GM12878 (cell line): Measurements from ENCODE around the gene PTPRN2. TPM values are rescaled to one million over a fixed set of nuclear protein-coding genes. Genes with fewer than 3 reads are reported as not detected.

Experiments used
- ATAC-seq: fragments of 200-7000 bp; cut with Tn5 transposase; 3 replicates; pipeline ENCODE4 v1.9.1; 2020; ENCODE audit warnings: mild to moderate bottlenecking, moderate library complexity
- BruUV-seq: library from RNA; stranded (reverse); fragments of 400-500 nt; replicated peaks from 2 replicates; lab custom pipeline; 2021; lab: Mats Ljungman, UMichigan
- CTCF ChIA-PET: fragments of 300-600 bp; sonication (Branson Sonifier 250); formaldehyde crosslinking; extraction: SDS; loops from one replicate; lab custom pipeline; 2021; ENCODE audit warnings: inconsistent platforms; lab: Yijun Ruan, JAX
- POLR2A ChIA-PET: fragments of 350-600 bp; formaldehyde crosslinking; extraction: SDS; loops from one replicate; lab custom pipeline; 2021; ENCODE audit warnings: inconsistent platforms; lab: Charles Lee
- RAD21 ChIA-PET: fragments of 300-600 bp; sonication (Branson Sonifier 250); formaldehyde crosslinking; loops from one replicate; lab custom pipeline; 2023; ENCODE audit warnings: antibody characterized with exemption; ENCODE audit not compliant: unreplicated experiment; lab: Charles Lee
- SMC1A ChIA-PET: fragments of 300-600 bp; sonication (Branson Sonifier 250); formaldehyde crosslinking; loops from one replicate; lab custom pipeline; 2023; ENCODE audit not compliant: unreplicated experiment, uncharacterized antibody; lab: Charles Lee
- DNase-seq: peaks from one replicate; pipeline ENCODE4 v3.0.0-alpha.2; 2011; ENCODE audit warnings: low read depth, low spot score
- FAIRE-seq: peaks from 3 replicates; lab custom pipeline; 2011; peaks lifted over from hg19 to GRCh38; lab: Jason Lieb, UNC
- H2AFZ ChIP-seq: 2 replicates; pipeline ENCODE4 v1.6.0; 2011; ENCODE audit warnings: low read depth, low read length, control low read depth; ENCODE audit not compliant: control insufficient read depth
- H3K27ac ChIP-seq: 2 replicates; pipeline ENCODE4 v1.5.1; 2011; ENCODE audit warnings: control low read depth; ENCODE audit not compliant: control insufficient read depth, insufficient read depth
- H3K27me3 ChIP-seq, 2 experiments: replicated peaks in 1 of 2; 2 replicates each; pipeline versions ENCODE4 v1.6.0 to v1.6.1; 2011; ENCODE audit warnings: low read length in 1 of 2; ENCODE audit not compliant: control insufficient read depth in 2 of 2, insufficient read depth in 2 of 2
- H3K36me3 ChIP-seq, 2 experiments: 2 replicates each; pipeline ENCODE4 v1.5.1; 2011; ENCODE audit warnings: low read length in 1 of 2; ENCODE audit not compliant: control insufficient read depth in 2 of 2, insufficient read depth in 2 of 2
- H3K4me1 ChIP-seq: 2 replicates; pipeline ENCODE4 v1.6.1; 2011; ENCODE audit warnings: mild to moderate bottlenecking, low read length, moderate library complexity, mixed read lengths; ENCODE audit not compliant: control insufficient read depth, insufficient read depth
- H3K4me2 ChIP-seq: 2 replicates; pipeline ENCODE4 v1.6.0; 2011; ENCODE audit warnings: control low read depth; ENCODE audit not compliant: control insufficient read depth, insufficient read depth
- H3K4me3 ChIP-seq: fragments of 200-600 bp; sonication (generic); 2 replicates; pipeline ENCODE4 v1.5.1; 2016
- H3K79me2 ChIP-seq: 2 replicates; pipeline ENCODE4 v1.6.0; 2011; ENCODE audit warnings: low read length; ENCODE audit not compliant: control insufficient read depth, insufficient read depth
- H3K9ac ChIP-seq: 2 replicates; pipeline ENCODE4 v1.8.0; 2011; ENCODE audit warnings: low read length, control low read depth, mixed read lengths; ENCODE audit not compliant: control insufficient read depth, insufficient read depth
- H3K9me3 ChIP-seq: replicated peaks from 3 replicates; pipeline ENCODE4 v1.5.1; 2011; ENCODE audit warnings: mild to moderate bottlenecking, low read length; ENCODE audit not compliant: control insufficient read depth, insufficient read depth
- H4K20me1 ChIP-seq: 2 replicates; pipeline ENCODE4 v1.6.0; 2011; ENCODE audit not compliant: control insufficient read depth, insufficient read depth
- ASH2L ChIP-seq: fragments of 300-600, 200-600 bp; sonication (generic); IDR thresholded peaks from 2 replicates; pipeline ENCODE4 v1.6.1; 2017; ENCODE audit warnings: low read depth, mild to moderate bottlenecking, borderline replicate concordance
- CEBPB ChIP-seq, 2 experiments: fragments of 150-350 bp in 1 of 2; IDR thresholded peaks; 2 replicates each; pipeline ENCODE4 v1.6.1; 2012 to 2014; ENCODE audit warnings: low read depth in 2 of 2, low read length in 2 of 2, borderline replicate concordance in 1 of 2, inconsistent platforms in 1 of 2
- CREB1 ChIP-seq: IDR thresholded peaks from 2 replicates; pipeline ENCODE4 v1.6.1; 2012; ENCODE audit warnings: low read depth, mild to moderate bottlenecking, inconsistent platforms
- KDM1A ChIP-seq: fragments of 200-600 bp; sonication (generic); IDR thresholded peaks from 2 replicates; pipeline ENCODE4 v1.6.1; 2016; ENCODE audit warnings: borderline replicate concordance
- MXI1 ChIP-seq: fragments of 150-350 bp; IDR thresholded peaks from 2 replicates; pipeline ENCODE4 v1.6.1; 2011; ENCODE audit warnings: low read depth, mild to moderate bottlenecking, inconsistent platforms, low read length, improper control_type of control experiment
- NFXL1 ChIP-seq: fragments of 450-650 bp; IDR thresholded peaks from 2 replicates; pipeline ENCODE4 v1.6.1; 2017; ENCODE audit warnings: antibody characterized with exemption, mild to moderate bottlenecking, borderline replicate concordance
- PBX3 ChIP-seq: IDR thresholded peaks from 2 replicates; pipeline ENCODE4 v1.6.1; 2011; ENCODE audit warnings: mild to moderate bottlenecking, low read depth, low read length, moderate library complexity; ENCODE audit not compliant: insufficient replicate concordance
- RBBP5 ChIP-seq: fragments of 200-600 bp; sonication (generic); conservative IDR thresholded peaks from 2 replicates; pipeline ENCODE4 v1.6.1; 2016
- RFX5 ChIP-seq: IDR thresholded peaks from 2 replicates; pipeline ENCODE4 v1.6.1; 2011; ENCODE audit warnings: low read depth, low read length, improper control_type of control experiment
- RUNX3 ChIP-seq: IDR thresholded peaks from 2 replicates; pipeline ENCODE4 v1.6.1; 2012; ENCODE audit warnings: low read length, inconsistent platforms
- SMAD1 ChIP-seq: fragments of 450-650 bp; IDR thresholded peaks from 2 replicates; pipeline ENCODE4 v1.6.1; 2018; ENCODE audit warnings: mild to moderate bottlenecking, low read depth; ENCODE audit not compliant: partially characterized antibody
- SMARCA5 ChIP-seq: fragments of 450-650 bp; IDR thresholded peaks from 2 replicates; pipeline ENCODE4 v1.6.1; 2017; ENCODE audit warnings: mild to moderate bottlenecking
- STAT3 ChIP-seq: IDR thresholded peaks from 2 replicates; pipeline ENCODE4 v1.6.1; 2011; ENCODE audit warnings: low read depth, low read length, improper control_type of control experiment
- SUZ12 ChIP-seq: fragments of 200-600 bp; sonication (generic); IDR thresholded peaks from one replicate; pipeline ENCODE4 v1.6.1; 2018; ENCODE audit warnings: antibody characterized with exemption, mild to moderate bottlenecking; ENCODE audit not compliant: unreplicated experiment
- TARDBP ChIP-seq: IDR thresholded peaks from 2 replicates; pipeline ENCODE4 v1.6.1; 2016; ENCODE audit warnings: borderline replicate concordance
- USF1 ChIP-seq: IDR thresholded peaks from 2 replicates; pipeline ENCODE4 v1.6.1; 2011; ENCODE audit warnings: borderline replicate concordance, low read depth, mild to moderate bottlenecking, moderate library complexity, mixed read lengths, low read length; ENCODE audit not compliant: insufficient read depth; ENCODE audit errors: extremely low read length
- ZNF217 ChIP-seq: fragments of 450-650 bp; IDR thresholded peaks from 2 replicates; pipeline ENCODE4 v1.6.1; 2017; ENCODE audit warnings: antibody characterized with exemption, mild to moderate bottlenecking
- ZNF24 ChIP-seq: fragments of 450-650 bp; IDR thresholded peaks from 2 replicates; pipeline ENCODE4 v1.6.1; 2017; ENCODE audit warnings: antibody characterized with exemption, mild to moderate bottlenecking
- WGBS: methylation state at CpG from one replicate; pipeline ENCODE4 v1.1.6; 2016; ENCODE audit warnings: low lambda C conversion rate; ENCODE audit not compliant: insufficient replicate concordance, insufficient coverage; ENCODE audit errors: missing lambda C conversion rate; 5-methylcytosine and 5-hydroxymethylcytosine counted together
- in situ Hi-C: fragments of 300-500 bp; cut with MboI; formaldehyde crosslinking; loops from 9 replicates; pipeline ENCODE4 v1.14.3; 2018; ENCODE audit warnings: mixed read lengths
- intact Hi-C: fragments of 100-400 bp; cut with micrococcal nuclease; formaldehyde crosslinking; loops from one replicate; pipeline ENCODE4 v1.14.2; 2022; ENCODE audit not compliant: unreplicated experiment
- polyA plus RNA-seq, 11 experiments: library from polyadenylated mRNA; depleted of rRNA in 4 of 11; unstranded in 6 of 11; stranded (reverse) in 5 of 11; fragments of >200 nt; fragmentation: Nextera tagmentation in 4 of 11; fragmentation: Illumina TruSeq in 1 of 11; extraction: Ambion mirVana in 4 of 11; extraction: Trizol in 1 of 11; gene quantifications; 1 replicate in 1 of 11; 2 replicates in 10 of 11; pipeline versions ENCODE4 v1.2.1 to v1.2.3, GENCODE V29; 2011 to 2016; ENCODE audit warnings: inconsistent platforms in 2 of 11, missing spikeins in 2 of 11, low read depth in 1 of 11
- total RNA-seq, 4 experiments: library from RNA; depleted of rRNA in 3 of 4; stranded (reverse); fragments of >200 nt in 3 of 4; fragmentation: Illumina TruSeq in 1 of 4; extraction: Trizol in 1 of 4; gene quantifications; 2 replicates each; pipeline versions ENCODE4 v1.2.1 to v1.2.3, GENCODE V29; 2013 to 2021
- TF ChIP-seq, protein P1 (sequence below): fragments of 450-650 bp; IDR thresholded peaks from 2 replicates; pipeline ENCODE4 v1.6.1; 2017; ENCODE audit warnings: borderline replicate concordance

PTPRN2 gene
- total and polyA plus RNA-seq, 10 of the 15 experiments (the other 5 are each of a cell fraction or from before 2014, with no cell fraction given) = 5.4 TPM; not detected in 9

DNA sequence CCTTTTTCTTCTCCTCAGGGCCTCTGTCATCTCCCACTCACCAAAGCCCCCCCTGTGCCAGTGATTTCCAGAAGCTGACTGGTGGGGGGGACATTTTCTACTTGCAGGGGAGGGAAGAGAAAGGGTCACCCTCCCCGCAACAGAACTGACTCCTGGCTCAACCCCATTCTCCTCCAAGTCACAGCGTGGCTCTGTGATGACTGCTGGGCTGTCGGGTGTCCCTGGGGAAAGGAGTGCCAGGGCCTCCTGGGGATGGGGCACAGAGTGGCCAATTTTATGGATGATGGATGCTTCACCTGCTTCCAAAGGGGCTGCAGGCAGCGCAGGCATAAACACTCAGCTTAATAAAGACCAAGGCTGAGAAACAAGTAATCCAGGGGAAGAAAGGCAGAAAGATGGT lies 523.0 kb downstream of the PTPRN2 start (continued):
- no peak for TF ChIP-seq SUZ12
- no peak for TF ChIP-seq ZNF24
- TF ChIP-seq SMAD1 = no peak
- no peak for TF ChIP-seq NFXL1

GRCh38 chr7:158063850-158064610 lies 523.6 kb downstream of the PTPRN2 start:
- H3K4me2 ChIP-seq = no peak overlapping the region
- no peak for TF ChIP-seq MXI1
- TF ChIP-seq TARDBP = no peak
- TF ChIP-seq SMARCA5 = no peak
- TF ChIP-seq RFX5 = no peak
- TF ChIP-seq USF1 = no peak
- no peak for TF ChIP-seq KDM1A
- no peak for TF ChIP-seq ZNF217
- no peak for TF ChIP-seq STAT3
- no peak for TF ChIP-seq CREB1
- TF ChIP-seq RBBP5 = no peak
- no peak for TF ChIP-seq SMAD1
- no peak for TF ChIP-seq PBX3
- no peak for TF ChIP-seq CEBPB (IDR thresholded peaks at IDR 0.05; ENCODE audit: borderline replicate concordance in 1 of 2, low read depth in 2 of 2, low read length in 2 of 2)
- TF ChIP-seq, protein P1, sequence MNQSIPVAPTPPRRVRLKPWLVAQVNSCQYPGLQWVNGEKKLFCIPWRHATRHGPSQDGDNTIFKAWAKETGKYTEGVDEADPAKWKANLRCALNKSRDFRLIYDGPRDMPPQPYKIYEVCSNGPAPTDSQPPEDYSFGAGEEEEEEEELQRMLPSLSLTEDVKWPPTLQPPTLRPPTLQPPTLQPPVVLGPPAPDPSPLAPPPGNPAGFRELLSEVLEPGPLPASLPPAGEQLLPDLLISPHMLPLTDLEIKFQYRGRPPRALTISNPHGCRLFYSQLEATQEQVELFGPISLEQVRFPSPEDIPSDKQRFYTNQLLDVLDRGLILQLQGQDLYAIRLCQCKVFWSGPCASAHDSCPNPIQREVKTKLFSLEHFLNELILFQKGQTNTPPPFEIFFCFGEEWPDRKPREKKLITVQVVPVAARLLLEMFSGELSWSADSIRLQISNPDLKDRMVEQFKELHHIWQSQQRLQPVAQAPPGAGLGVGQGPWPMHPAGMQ = no peak
- TF ChIP-seq ASH2L = no peak
- no peak for TF ChIP-seq RUNX3
- TF ChIP-seq, all 136 proteins: peak for 0
- intact Hi-C loops (no loop called here), in situ Hi-C loops (no loop called here)
- FAIRE-seq (no peak), ATAC-seq (no peak), DNase-seq (no peak)
- ChIA-PET SMC1A (no interaction called here), POLR2A (no interaction called here), CTCF (no interaction called here), RAD21 (no interaction called here)
- Histone ChIP-seq H3K9ac (no peak overlapping the region), H3K27me3 (no peaks in the 10 kb centered on the region), H4K20me1 (no peaks in the 10 kb centered on the region), H3K79me2 (no peaks in the 10 kb centered on the region), H3K36me3 (no peaks in the 10 kb centered on the region), H2AFZ (no peak overlapping the region), H3K9me3 (peaks cover 2% of the 10 kb centered on the region; the same call in 2 of the 3 replicates), H3K27ac (no peak overlapping the region), H3K4me1 (no peaks in the 10 kb centered on the region), H3K4me3 (no peak overlapping the region)
- BruUV-seq = no TSS peak
- WGBS = 6% methylated on average over 17 of the region's 17 CpGs
